ENCODE data around the gene SGTA. TPM values are rescaled to one million over a fixed set of nuclear protein-coding genes. Genes with fewer than 3 reads are reported as not detected.

Gene SGTA
- total and polyA plus RNA-seq, 2 of the 13 experiments (the other 11 are each of a cell fraction or from before 2014, with no cell fraction given): 43.9 to 47.4 TPM

DNA sequence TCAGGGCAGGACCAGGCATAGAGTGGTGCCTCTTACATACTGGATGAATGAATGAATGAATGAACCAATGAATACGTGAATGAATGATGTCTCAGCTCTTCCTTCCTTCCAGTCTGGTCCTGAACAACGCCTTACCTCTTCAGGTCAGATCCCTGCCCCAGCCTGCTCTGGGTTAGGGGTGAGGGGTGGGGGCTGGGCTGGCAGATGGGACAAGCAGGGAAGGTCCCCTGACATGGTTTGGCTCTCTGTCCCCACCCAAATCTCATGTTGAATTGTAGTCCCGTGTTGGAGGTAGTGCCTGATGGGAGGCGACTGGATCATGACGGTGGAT, 71.2 kb downstream of the SGTA start:
- no peak overlapping the region for H3K4me3 ChIP-seq (replicated peaks in 1 of 3; ENCODE audit: insufficient read depth in 1 of 3, low read depth in 2 of 3, low read length in 3 of 3)
- no TSS peak for BruUV-seq (replicated peaks)
- no peaks in the 10 kb centered on the region for H3K4me1 ChIP-seq (ENCODE audit: insufficient read depth, low read length)
- CTCF ChIA-PET (ENCODE audit: low intra/inter-chr PET ratio, low total read pairs): no interaction called here
- no peaks in the 10 kb centered on the region for H3K79me2 ChIP-seq (ENCODE audit: insufficient read depth, low read length)
- H4K20me1 ChIP-seq (ENCODE audit: insufficient read depth, low read length): no peaks in the 10 kb centered on the region
- H3K4me2 ChIP-seq (ENCODE audit: low read depth, low read length): no peak overlapping the region
- TF ChIP-seq NR2F1 (CRISPR knock-in tag; IDR thresholded peaks at IDR 0.05) (no peak), ZNF24 (IDR thresholded peaks at IDR 0.05) (0 out of 2 replicates have a peak, but pooled peaks have one; percentile 29)
- H3K9me3 ChIP-seq (ENCODE audit: low read length): peaks cover 8% of the 10 kb centered on the region
- 0% methylated on average over 1 of the region's 5 CpGs for whole genome bisulfite sequencing (ENCODE audit: low lambda C conversion rate)
- POLR2A ChIA-PET: no interaction called here
- in situ Hi-C loops (cut with HindIII; ENCODE audit: extremely low pct_ligation_motif_present, low pct_unique_long_range_greater_than_20kb) (no loop called here), intact Hi-C loops (cut with micrococcal nuclease; ENCODE audit: unreplicated experiment) (no loop called here)
- no peak overlapping the region for H3K27ac ChIP-seq (ENCODE audit: extremely low read length, insufficient read depth, low read length)
- H3K27me3 ChIP-seq (ENCODE audit: control insufficient read depth in 1 of 2, insufficient read depth in 2 of 2, low read length in 2 of 2): peaks cover 0 to 24% of the 10 kb centered on the region in 2 experiments; a peak in 2 of 5 replicates
- no peak for DNase-seq (ENCODE audit: low spot score)
- H3K36me3 ChIP-seq (replicated peaks in 1 of 2; ENCODE audit: control insufficient read depth in 1 of 2, insufficient read depth in 2 of 2, low read length in 2 of 2): no peaks in the 10 kb centered on the region
- H3K9ac ChIP-seq (ENCODE audit: insufficient read depth, low read depth, low read length): no peak overlapping the region
- no peak for ATAC-seq
- no peak for FAIRE-seq
- no peak overlapping the region for H2AFZ ChIP-seq (ENCODE audit: low read length)

DNA sequence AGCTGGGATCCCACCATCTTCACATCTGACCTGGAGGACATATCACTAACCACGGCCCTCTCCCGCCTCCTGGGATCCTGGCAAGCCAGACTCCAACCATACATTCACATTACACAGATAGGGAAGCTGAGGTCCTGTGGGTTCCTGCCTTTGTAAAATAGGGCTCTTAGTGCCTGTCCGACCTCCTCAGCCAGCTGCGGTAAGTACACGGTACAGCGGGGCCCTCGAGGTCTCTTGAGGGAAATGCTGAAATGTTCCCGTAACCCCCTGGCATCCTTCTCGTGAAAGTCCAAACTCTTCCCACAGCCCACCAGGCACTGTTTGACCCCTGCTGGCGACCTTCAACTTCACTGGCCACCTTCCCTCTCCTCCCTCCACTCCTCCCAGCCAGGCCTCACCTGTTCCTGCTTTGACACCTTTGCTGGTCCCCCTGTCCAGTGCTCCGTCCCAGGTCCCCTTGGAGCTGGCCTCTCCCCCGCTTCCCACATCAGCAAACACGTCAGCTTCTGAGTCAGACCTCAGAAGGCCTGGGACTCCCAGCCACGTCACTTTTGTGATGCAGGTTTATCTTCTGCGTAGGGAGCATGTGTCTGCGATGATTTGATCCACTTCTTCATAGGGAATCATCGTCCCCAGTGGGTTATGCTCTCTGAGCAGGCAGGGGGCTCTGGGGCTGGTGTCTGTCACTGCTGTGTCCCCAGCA, 71.8 kb downstream of the SGTA start:
- TF ChIP-seq CREB1 (IDR thresholded peaks at IDR 0.05) (peak; percentile 45; the same call in 1 of the 2 replicates), CREB1 (CRISPR knock-in tag; IDR thresholded peaks at IDR 0.05) (no peak)
- TF ChIP-seq, protein P1, sequence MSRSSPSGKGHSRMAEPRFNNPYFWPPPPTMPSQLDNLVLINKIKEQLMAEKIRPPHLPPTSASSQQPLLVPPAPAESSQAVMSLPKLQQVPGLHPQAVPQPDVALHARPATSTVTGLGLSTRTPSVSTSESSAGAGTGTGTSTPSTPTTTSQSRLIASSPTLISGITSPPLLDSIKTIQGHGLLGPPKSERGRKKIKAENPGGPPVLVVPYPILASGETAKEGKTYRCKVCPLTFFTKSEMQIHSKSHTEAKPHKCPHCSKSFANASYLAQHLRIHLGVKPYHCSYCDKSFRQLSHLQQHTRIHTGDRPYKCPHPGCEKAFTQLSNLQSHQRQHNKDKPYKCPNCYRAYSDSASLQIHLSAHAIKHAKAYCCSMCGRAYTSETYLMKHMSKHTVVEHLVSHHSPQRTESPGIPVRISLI (CRISPR knock-in tag; IDR thresholded peaks at IDR 0.05; ENCODE audit: borderline replicate concordance): no peak
- WGBS (ENCODE audit: low lambda C conversion rate): 30% methylated on average over 16 of the region's 17 CpGs
- H3K9me3 ChIP-seq (ENCODE audit: low read length): peaks cover 8% of the 10 kb centered on the region
- in situ Hi-C loops (cut with HindIII; ENCODE audit: extremely low pct_ligation_motif_present, low pct_unique_long_range_greater_than_20kb) (no loop called here), intact Hi-C loops (cut with micrococcal nuclease; ENCODE audit: unreplicated experiment) (no loop called here)
- H3K79me2 ChIP-seq (ENCODE audit: insufficient read depth, low read length): no peaks in the 10 kb centered on the region
- no peaks in the 10 kb centered on the region for H3K36me3 ChIP-seq (replicated peaks in 1 of 2; ENCODE audit: control insufficient read depth in 1 of 2, insufficient read depth in 2 of 2, low read length in 2 of 2)
- ChIA-PET CTCF (ENCODE audit: low intra/inter-chr PET ratio, low total read pairs) (no interaction called here), POLR2A (no interaction called here)
- H2AFZ ChIP-seq (ENCODE audit: low read length): no peak overlapping the region
- ATAC-seq (peak; percentile 33; the same call in 1 of the 3 replicates), FAIRE-seq (no peak), DNase-seq (ENCODE audit: low spot score) (no peak)
- no peaks in the 10 kb centered on the region for H3K4me1 ChIP-seq (ENCODE audit: insufficient read depth, low read length)
- no peak overlapping the region for H3K27ac ChIP-seq (ENCODE audit: extremely low read length, insufficient read depth, low read length)
- H3K4me3 ChIP-seq (replicated peaks in 1 of 3; ENCODE audit: insufficient read depth in 1 of 3, low read depth in 2 of 3, low read length in 3 of 3): no peak overlapping the region
- no peak overlapping the region for H3K9ac ChIP-seq (ENCODE audit: insufficient read depth, low read depth, low read length)
- no peak overlapping the region for H3K4me2 ChIP-seq (ENCODE audit: low read depth, low read length)
- H3K27me3 ChIP-seq (ENCODE audit: control insufficient read depth in 1 of 2, insufficient read depth in 2 of 2, low read length in 2 of 2): peaks cover 0 to 24% of the 10 kb centered on the region in 2 experiments; a peak in 2 of 5 replicates
- H4K20me1 ChIP-seq (ENCODE audit: insufficient read depth, low read length): no peaks in the 10 kb centered on the region
- no TSS peak for BruUV-seq (replicated peaks)

Measured in HepG2 (cell line).